ENCODE data around the gene ARHGAP30. TPM values are rescaled to one million over a fixed set of nuclear protein-coding genes. Genes with fewer than 3 reads are reported as not detected.

ARHGAP30 gene
- total RNA-seq, 2 experiments from 2014 or later: 260 to 273 TPM

GRCh38 chr1:161008869-161009510 is 60.7 kb downstream of the ARHGAP30 start:
- CTCF ChIA-PET: interaction anchor here (1.0 to 1.7 kb wide), 3 partner anchors 19 to 88 kb away, joined by 3 to 5 read pairs (median 3); no protein-coding TSS in a partner anchor
- Mint-ChIP-seq H3K27me3 (no peaks in the 10 kb centered on the region), H3K4me3 (no peak overlapping the region), H3K4me1 (peaks cover 24% of the 10 kb centered on the region), H3K9me3 (ENCODE audit: low read depth) (no peaks in the 10 kb centered on the region), H3K27ac (no peak overlapping the region), H3K36me3 (peaks cover 2% of the 10 kb centered on the region)
- ATAC-seq (no peak), DNase-seq (no peak)

DNA sequence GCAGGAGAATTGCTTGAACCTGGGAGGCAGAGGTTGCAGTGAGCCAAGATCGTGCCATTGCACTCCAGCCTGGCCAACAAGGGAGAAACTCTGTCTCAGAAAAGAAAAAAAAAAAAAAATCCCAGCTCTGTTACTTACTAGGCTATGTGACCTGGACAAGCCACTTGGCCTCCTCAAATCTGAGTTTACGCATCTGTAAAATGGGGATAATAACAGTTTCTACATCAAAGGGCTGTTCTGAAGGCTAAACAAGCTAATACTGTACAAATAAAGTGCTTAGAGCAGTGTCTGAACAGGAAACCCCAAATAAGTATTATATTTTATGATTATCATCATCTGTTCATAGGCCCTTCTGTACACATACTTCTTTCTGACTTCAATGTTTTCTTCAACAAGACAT is 62.3 kb downstream of the ARHGAP30 start:
- ATAC-seq: no peak
- Mint-ChIP-seq H3K4me3 (no peak overlapping the region), H3K36me3 (peaks cover 2% of the 10 kb centered on the region), H3K9me3 (ENCODE audit: low read depth) (no peaks in the 10 kb centered on the region), H3K4me1 (peaks cover 12% of the 10 kb centered on the region), H3K27me3 (no peaks in the 10 kb centered on the region), H3K27ac (no peak overlapping the region)
- no peak for DNase-seq
- CTCF ChIA-PET: interaction anchor here (1.0 kb wide), 1 partner anchor 90 kb away, joined by 5 read pairs; no protein-coding TSS in a partner anchor

GRCh38 chr1:161006563-161006962 is 63.1 kb downstream of the ARHGAP30 start:
- H3K27me3 Mint-ChIP-seq: no peaks in the 10 kb centered on the region
- no peaks in the 10 kb centered on the region for H3K9me3 Mint-ChIP-seq (ENCODE audit: low read depth)
- peaks cover 1% of the 10 kb centered on the region for H3K36me3 Mint-ChIP-seq
- no peak overlapping the region for H3K4me3 Mint-ChIP-seq
- H3K27ac Mint-ChIP-seq: no peak overlapping the region
- CTCF ChIA-PET: interaction anchor here (1.0 to 1.7 kb wide), 2 partner anchors 10 to 91 kb away, joined by 4 to 5 read pairs; no protein-coding TSS in a partner anchor
- H3K4me1 Mint-ChIP-seq: peaks cover 7% of the 10 kb centered on the region
- ATAC-seq (no peak), DNase-seq (no peak)

DNA sequence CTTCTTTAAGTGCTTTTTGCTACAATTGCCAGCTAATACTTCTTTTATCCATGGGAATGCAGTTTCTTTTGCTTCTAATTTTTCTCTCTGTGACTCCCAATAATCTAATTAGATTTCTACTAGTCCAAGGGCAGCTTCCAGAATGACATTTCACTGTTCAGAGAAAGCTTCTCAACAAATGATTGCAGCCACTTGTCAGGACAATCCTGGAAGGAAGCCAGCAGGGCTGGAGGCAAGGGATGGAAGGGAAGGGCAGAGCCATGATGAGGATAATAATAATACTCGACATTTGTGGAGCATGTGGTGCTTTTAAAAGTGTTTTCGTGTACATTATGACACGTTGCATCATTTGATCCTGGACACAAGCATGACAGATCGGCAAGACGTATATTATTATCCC is 68.2 kb downstream of the ARHGAP30 start:
- CTCF ChIA-PET: interaction anchor here (1.7 to 2.6 kb wide), 2 partner anchors 11 kb away, joined by 5 to 8 read pairs; no protein-coding TSS in a partner anchor
- Mint-ChIP-seq H3K27ac (no peak overlapping the region), H3K9me3 (ENCODE audit: low read depth) (no peaks in the 10 kb centered on the region), H3K4me3 (no peak overlapping the region), H3K36me3 (peaks cover 3% of the 10 kb centered on the region), H3K27me3 (no peaks in the 10 kb centered on the region), H3K4me1 (peaks cover 6% of the 10 kb centered on the region)
- DNase-seq (no peak), ATAC-seq (no peak)

GRCh38 chr1:161000736-161001480 is 68.8 kb downstream of the ARHGAP30 start:
- Mint-ChIP-seq H3K4me3 (no peak overlapping the region), H3K27ac (no peak overlapping the region), H3K9me3 (ENCODE audit: low read depth) (no peaks in the 10 kb centered on the region), H3K27me3 (no peaks in the 10 kb centered on the region), H3K36me3 (peaks cover 2% of the 10 kb centered on the region), H3K4me1 (peaks cover 6% of the 10 kb centered on the region)
- ATAC-seq (no peak), DNase-seq (no peak)
- CTCF ChIA-PET: interaction anchor here (1.0 to 2.6 kb wide), 3 partner anchors 11 to 96 kb away, joined by 5 to 8 read pairs (median 5); no protein-coding TSS in a partner anchor

GRCh38 chr1:160999376-160999775 is 70.3 kb downstream of the ARHGAP30 start:
- H3K4me3 Mint-ChIP-seq: no peak overlapping the region
- H3K9me3 Mint-ChIP-seq (ENCODE audit: low read depth): no peaks in the 10 kb centered on the region
- peaks cover 16% of the 10 kb centered on the region for H3K4me1 Mint-ChIP-seq
- DNase-seq: no peak
- CTCF ChIA-PET: interaction anchor here (2.6 kb wide), 2 partner anchors 9 to 98 kb away, joined by 8 to 26 read pairs; partner anchors contain the start of gene KLHDC9
- peaks cover 2% of the 10 kb centered on the region for H3K36me3 Mint-ChIP-seq
- no peak overlapping the region for H3K27ac Mint-ChIP-seq
- ATAC-seq: no peak
- H3K27me3 Mint-ChIP-seq: no peaks in the 10 kb centered on the region

GRCh38 chr1:160997323-160998038 is 72.2 kb downstream of the ARHGAP30 start:
- no peak overlapping the region for H3K4me3 Mint-ChIP-seq
- H3K36me3 Mint-ChIP-seq: peaks cover 2% of the 10 kb centered on the region
- peaks cover 3% of the 10 kb centered on the region for H3K27me3 Mint-ChIP-seq
- H3K4me1 Mint-ChIP-seq: peaks cover 19% of the 10 kb centered on the region
- CTCF ChIA-PET: interaction anchor here (0.7 to 2.9 kb wide), 32 partner anchors 7 to 216 kb away, joined by 3 to 26 read pairs (median 4); partner anchors contain the start of genes F11R, ITLN2, KLHDC9 and TSTD1
- H3K9me3 Mint-ChIP-seq (ENCODE audit: low read depth): no peaks in the 10 kb centered on the region
- H3K27ac Mint-ChIP-seq: peak overlapping the region; percentile 21
- peak; percentile 66 for DNase-seq
- peak; percentile 73 for ATAC-seq

Other genes with a start within 250 kb of the ARHGAP30 start
- 10 to 100 TPM; 25.6 to 34.5 TPM for gene CD244, start 207.0 kb downstream of the ARHGAP30 start, total RNA-seq
- not detected for gene ITLN1, start 184.7 kb downstream of the ARHGAP30 start, total RNA-seq
- not detected for gene ITLN2, start 115.1 kb downstream of the ARHGAP30 start, total RNA-seq
- gene F11R, start 48.7 kb downstream of the ARHGAP30 start, total RNA-seq: 10 to 100 TPM; 13.5 to 14.0 TPM
- 10 to 100 TPM; 62.8 TPM for gene TSTD1, start 30.9 kb downstream of the ARHGAP30 start, total RNA-seq
- gene USF1, start 23.9 kb downstream of the ARHGAP30 start, total RNA-seq: 10 to 100 TPM; 75.4 to 90.1 TPM
- gene NECTIN4, start 19.7 kb upstream of the ARHGAP30 start, total RNA-seq: under 1 TPM; 0.12 TPM
- gene KLHDC9, start 28.5 kb upstream of the ARHGAP30 start, total RNA-seq: under 1 TPM; 0.52 to 0.85 TPM
- 10 to 100 TPM; 82.8 to 98.5 TPM for gene PFDN2, start 48.1 kb upstream of the ARHGAP30 start, total RNA-seq
- gene NIT1, start 48.2 kb upstream of the ARHGAP30 start, total RNA-seq: 10 to 100 TPM; 36.4 to 40.9 TPM
- gene DEDD, start 62.8 kb upstream of the ARHGAP30 start, total RNA-seq: 10 to 100 TPM; 37.1 to 40.6 TPM
- gene UFC1, start 84.1 kb upstream of the ARHGAP30 start, total RNA-seq: 10 to 100 TPM; 90.7 to 98.4 TPM
- 10 to 100 TPM; 36.0 to 40.8 TPM for gene USP21, start 89.6 kb upstream of the ARHGAP30 start, total RNA-seq
- gene PPOX, start 96.5 kb upstream of the ARHGAP30 start, total RNA-seq: 10 to 100 TPM; 34.5 to 43.9 TPM
- gene B4GALT3, start 107.6 kb upstream of the ARHGAP30 start, total RNA-seq: 10 to 100 TPM; 47.0 to 53.5 TPM
- gene ADAMTS4, start 129.2 kb upstream of the ARHGAP30 start, total RNA-seq: under 1 TPM; 0.30 to 0.38 TPM
- 10 to 100 TPM; 69.4 to 83.9 TPM for gene NDUFS2, start 132.5 kb upstream of the ARHGAP30 start, total RNA-seq
- gene FCER1G, start 145.4 kb upstream of the ARHGAP30 start, total RNA-seq: 1 to 10 TPM; 1.1 to 5.8 TPM
- not detected for gene APOA2, start 153.7 kb upstream of the ARHGAP30 start, total RNA-seq
- gene TOMM40L, start 156.2 kb upstream of the ARHGAP30 start, total RNA-seq: 10 to 100 TPM; 19.4 to 27.6 TPM
- not detected for gene NR1I3, start 168.3 kb upstream of the ARHGAP30 start, total RNA-seq
- gene PCP4L1, start 188.9 kb upstream of the ARHGAP30 start, total RNA-seq: not detected
- 1 to 10 TPM; 3.9 to 5.9 TPM for gene MPZ, start 240.1 kb upstream of the ARHGAP30 start, total RNA-seq
- 100 to 1,000 TPM; 144 to 173 TPM for gene SDHC, start 244.5 kb upstream of the ARHGAP30 start, total RNA-seq

Measured in activated CD8-positive, alpha-beta memory T cell treated with anti-CD3 and anti-CD28 coated beads, Interleukin-2, amount 10 ng/mL, durations not matched to agents 7 days and 5 days (primary cell).